Measurements from ENCODE around the gene P4HTM. TPM values are rescaled to one million over a fixed set of nuclear protein-coding genes. Genes with fewer than 3 reads are reported as not detected.

Gene P4HTM
- total and polyA plus RNA-seq, 4 donors: 36.0 to 66.4 (median 47.5) TPM

DNA sequence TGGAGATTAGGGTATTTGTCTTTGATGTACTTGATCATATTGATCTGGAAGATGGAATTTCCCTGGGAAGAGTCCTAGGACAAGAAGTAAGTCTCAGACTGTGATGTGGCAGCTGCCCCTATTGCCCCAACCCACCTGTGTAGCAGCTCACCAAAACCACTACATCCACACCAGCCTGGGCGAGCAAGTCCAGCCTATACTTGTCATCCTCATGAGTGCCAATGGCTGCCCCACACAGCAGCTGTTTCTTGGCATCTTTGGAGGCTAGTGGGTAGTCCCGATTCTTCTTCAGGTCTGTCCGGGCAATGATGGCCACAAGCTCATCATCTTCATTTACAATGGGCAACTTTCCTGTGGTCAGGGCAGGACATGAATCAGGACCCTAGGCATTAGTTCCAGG, 36.5 kb downstream of the P4HTM start:
- DNase-seq (no peak), ATAC-seq (ENCODE audit: insufficient read depth, low FRiP score) (no peak)
- Histone ChIP-seq H3K36me3 (ENCODE audit: control insufficient read depth in 4 of 4, insufficient read depth in 4 of 4, low read length in 4 of 4) (peaks cover 7 to 48% (median 37%) of the 10 kb centered on the region in 4 donors), H3K9me3 (ENCODE audit: control insufficient read depth in 4 of 4, insufficient read depth in 3 of 4, low read length in 3 of 4) (no peaks in the 10 kb centered on the region), H3K27me3 (ENCODE audit: control insufficient read depth in 3 of 3, insufficient read depth in 3 of 3, low read length in 2 of 3) (no peaks in the 10 kb centered on the region), H3K4me1 (ENCODE audit: control insufficient read depth in 5 of 5, insufficient read depth in 5 of 5, low read length in 5 of 5) (peaks cover 5 to 28% (median 7%) of the 10 kb centered on the region in 5 donors), H3K9ac (ENCODE audit: insufficient read depth in 1 of 2, low read length in 2 of 2) (no peak overlapping the region), H3K4me3 (no peak overlapping the region), H3K27ac (ENCODE audit: low read depth in 1 of 2, low read length in 1 of 2) (no peak overlapping the region)
- TF ChIP-seq, protein P1, sequence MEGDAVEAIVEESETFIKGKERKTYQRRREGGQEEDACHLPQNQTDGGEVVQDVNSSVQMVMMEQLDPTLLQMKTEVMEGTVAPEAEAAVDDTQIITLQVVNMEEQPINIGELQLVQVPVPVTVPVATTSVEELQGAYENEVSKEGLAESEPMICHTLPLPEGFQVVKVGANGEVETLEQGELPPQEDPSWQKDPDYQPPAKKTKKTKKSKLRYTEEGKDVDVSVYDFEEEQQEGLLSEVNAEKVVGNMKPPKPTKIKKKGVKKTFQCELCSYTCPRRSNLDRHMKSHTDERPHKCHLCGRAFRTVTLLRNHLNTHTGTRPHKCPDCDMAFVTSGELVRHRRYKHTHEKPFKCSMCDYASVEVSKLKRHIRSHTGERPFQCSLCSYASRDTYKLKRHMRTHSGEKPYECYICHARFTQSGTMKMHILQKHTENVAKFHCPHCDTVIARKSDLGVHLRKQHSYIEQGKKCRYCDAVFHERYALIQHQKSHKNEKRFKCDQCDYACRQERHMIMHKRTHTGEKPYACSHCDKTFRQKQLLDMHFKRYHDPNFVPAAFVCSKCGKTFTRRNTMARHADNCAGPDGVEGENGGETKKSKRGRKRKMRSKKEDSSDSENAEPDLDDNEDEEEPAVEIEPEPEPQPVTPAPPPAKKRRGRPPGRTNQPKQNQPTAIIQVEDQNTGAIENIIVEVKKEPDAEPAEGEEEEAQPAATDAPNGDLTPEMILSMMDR (IDR thresholded peaks at IDR 0.05; ENCODE audit: control extremely low read depth, extremely low read depth): no peak
- WGBS, 2 donors: 96 to 100% methylated on average over 3 of the region's 3 CpGs

GRCh38 chr3:49027634-49028033, 37.6 kb downstream of the P4HTM start:
- no peak overlapping the region for H3K27ac ChIP-seq (ENCODE audit: low read depth in 1 of 2, low read length in 1 of 2)
- peaks cover 5 to 25% (median 7%) of the 10 kb centered on the region in 5 donors for H3K4me1 ChIP-seq (ENCODE audit: control insufficient read depth in 5 of 5, insufficient read depth in 5 of 5, low read length in 5 of 5)

GRCh38 chr3:49028298-49028672, 38.2 kb downstream of the P4HTM start:
- 86 to 96% methylated on average over 4 of the region's 4 CpGs for WGBS, 2 donors
- TF ChIP-seq, protein P1 (IDR thresholded peaks at IDR 0.05; ENCODE audit: control extremely low read depth, extremely low read depth): no peak
- H3K4me3 ChIP-seq: no peak overlapping the region
- peaks cover 5 to 23% (median 11%) of the 10 kb centered on the region in 5 donors for H3K4me1 ChIP-seq (ENCODE audit: control insufficient read depth in 5 of 5, insufficient read depth in 5 of 5, low read length in 5 of 5)
- H3K27me3 ChIP-seq (ENCODE audit: control insufficient read depth in 3 of 3, insufficient read depth in 3 of 3, low read length in 2 of 3): no peaks in the 10 kb centered on the region
- H3K9ac ChIP-seq (ENCODE audit: insufficient read depth in 1 of 2, low read length in 2 of 2): peak overlapping the region; percentile 86 to 95
- DNase-seq (no peak), ATAC-seq (ENCODE audit: insufficient read depth, low FRiP score) (no peak)
- H3K27ac ChIP-seq (ENCODE audit: low read depth in 1 of 2, low read length in 1 of 2): peak overlapping the region; percentile 4 to 93
- peaks cover 12 to 62% (median 50%) of the 10 kb centered on the region in 4 donors for H3K36me3 ChIP-seq (ENCODE audit: control insufficient read depth in 4 of 4, insufficient read depth in 4 of 4, low read length in 4 of 4)
- H3K9me3 ChIP-seq (ENCODE audit: control insufficient read depth in 4 of 4, insufficient read depth in 3 of 4, low read length in 3 of 4): no peaks in the 10 kb centered on the region

More at GRCh38 chr3:49027634-49028033, 37.6 kb downstream of the P4HTM start:
- no peaks in the 10 kb centered on the region for H3K27me3 ChIP-seq (ENCODE audit: control insufficient read depth in 3 of 3, insufficient read depth in 3 of 3, low read length in 2 of 3)
- TF ChIP-seq, protein P1 (IDR thresholded peaks at IDR 0.05; ENCODE audit: control extremely low read depth, extremely low read depth): no peak
- H3K36me3 ChIP-seq (ENCODE audit: control insufficient read depth in 4 of 4, insufficient read depth in 4 of 4, low read length in 4 of 4): peaks cover 12 to 59% (median 47%) of the 10 kb centered on the region in 4 donors
- ATAC-seq (ENCODE audit: insufficient read depth, low FRiP score) (no peak), DNase-seq (no peak)
- H3K9me3 ChIP-seq (ENCODE audit: control insufficient read depth in 4 of 4, insufficient read depth in 3 of 4, low read length in 3 of 4): no peaks in the 10 kb centered on the region
- whole genome bisulfite sequencing, 2 donors: 96 to 97% methylated on average over 9 of the region's 9 CpGs
- H3K9ac ChIP-seq (ENCODE audit: insufficient read depth in 1 of 2, low read length in 2 of 2): no peak overlapping the region
- H3K4me3 ChIP-seq: no peak overlapping the region
